ENCODE data around the gene OGFOD1. TPM values are rescaled to one million over a fixed set of nuclear protein-coding genes. Genes with fewer than 3 reads are reported as not detected.

OGFOD1 gene
- total and polyA plus RNA-seq, 10 of the 15 experiments (the other 5 are each of a cell fraction or from before 2014, with no cell fraction given), result 31.4 to 119 (median 51.6) TPM

GRCh38 chr16:56409195-56409594 lies 42.2 kb upstream of the OGFOD1 start:
- H3K36me3 ChIP-seq (ENCODE audit: control insufficient read depth in 2 of 2, insufficient read depth in 2 of 2, low read length in 1 of 2), result peaks cover 7 to 23% of the 10 kb centered on the region in 2 experiments
- BruUV-seq (replicated peaks), result no TSS peak
- ChIA-PET CTCF (interaction anchor here (1.2 to 2.0 kb wide), 3 partner anchors 8 to 18 kb away, joined by 3 to 5 read pairs (median 5); no protein-coding TSS in a partner anchor), RAD21 (ENCODE audit: unreplicated experiment) (no interaction called here), POLR2A (no interaction called here), SMC1A (ENCODE audit: uncharacterized antibody, unreplicated experiment) (interaction anchor here (0.6 to 1.9 kb wide), 4 partner anchors 11 to 977 kb away, joined by 3 to 6 read pairs (median 4); no protein-coding TSS in a partner anchor)
- H3K9me3 ChIP-seq (replicated peaks; ENCODE audit: control insufficient read depth, insufficient read depth, low read length), result no peaks in the 10 kb centered on the region
- H2AFZ ChIP-seq (ENCODE audit: control insufficient read depth, low read depth, low read length), result no peak overlapping the region
- intact Hi-C loops (cut with micrococcal nuclease; ENCODE audit: unreplicated experiment) (no loop called here), in situ Hi-C loops (cut with MboI) (no loop called here)
- H3K4me1 ChIP-seq (ENCODE audit: control insufficient read depth, insufficient read depth, low read length), result no peaks in the 10 kb centered on the region
- H4K20me1 ChIP-seq (ENCODE audit: control insufficient read depth, insufficient read depth), result no peaks in the 10 kb centered on the region
- H3K27ac ChIP-seq (ENCODE audit: control insufficient read depth, insufficient read depth), result no peak overlapping the region
- no peaks in the 10 kb centered on the region; the same call in none of the 2 replicates for H3K79me2 ChIP-seq (ENCODE audit: control insufficient read depth, insufficient read depth, low read length)
- 79% methylated on average over 4 of the region's 4 CpGs for WGBS (ENCODE audit: insufficient coverage, insufficient replicate concordance, low lambda C conversion rate, missing lambda C conversion rate)
- H3K4me2 ChIP-seq (ENCODE audit: control insufficient read depth, insufficient read depth), result no peak overlapping the region
- no peak for DNase-seq (ENCODE audit: low read depth, low spot score)
- H3K9ac ChIP-seq (ENCODE audit: control insufficient read depth, insufficient read depth, low read length), result no peak overlapping the region
- no peak overlapping the region for H3K4me3 ChIP-seq
- no peak for FAIRE-seq
- ATAC-seq, result no peak
- no peaks in the 10 kb centered on the region for H3K27me3 ChIP-seq (replicated peaks in 1 of 2; ENCODE audit: control insufficient read depth in 2 of 2, insufficient read depth in 2 of 2, low read length in 1 of 2)
- TF ChIP-seq MEF2B (IDR thresholded peaks at IDR 0.05; ENCODE audit: partially characterized antibody, poor library complexity, severe bottlenecking), result no peak
- no peak for TF ChIP-seq MEF2A (IDR thresholded peaks at IDR 0.05; ENCODE audit: insufficient read depth, low read depth, low read length)
- TF ChIP-seq CBX5 (IDR thresholded peaks at IDR 0.05; ENCODE audit: low read depth), result no peak
- TF ChIP-seq IRF4 (IDR thresholded peaks at IDR 0.05; ENCODE audit: low read depth, low read length), result no peak
- TF ChIP-seq IKZF1 (conservative IDR thresholded peaks at IDR 0.05), result no peak
- no peak for TF ChIP-seq JUNB (IDR thresholded peaks at IDR 0.05)
- no peak for TF ChIP-seq ZNF207 (IDR thresholded peaks at IDR 0.05; ENCODE audit: borderline replicate concordance)
- TF ChIP-seq ZSCAN29 (IDR thresholded peaks at IDR 0.05), result no peak
- TF ChIP-seq FOXK2 (IDR thresholded peaks at IDR 0.05), result no peak
- no peak for TF ChIP-seq SIN3A (IDR thresholded peaks at IDR 0.05; ENCODE audit: low read depth, low read length)
- no peak for TF ChIP-seq LARP7 (IDR thresholded peaks at IDR 0.05)
- TF ChIP-seq, protein P1, sequence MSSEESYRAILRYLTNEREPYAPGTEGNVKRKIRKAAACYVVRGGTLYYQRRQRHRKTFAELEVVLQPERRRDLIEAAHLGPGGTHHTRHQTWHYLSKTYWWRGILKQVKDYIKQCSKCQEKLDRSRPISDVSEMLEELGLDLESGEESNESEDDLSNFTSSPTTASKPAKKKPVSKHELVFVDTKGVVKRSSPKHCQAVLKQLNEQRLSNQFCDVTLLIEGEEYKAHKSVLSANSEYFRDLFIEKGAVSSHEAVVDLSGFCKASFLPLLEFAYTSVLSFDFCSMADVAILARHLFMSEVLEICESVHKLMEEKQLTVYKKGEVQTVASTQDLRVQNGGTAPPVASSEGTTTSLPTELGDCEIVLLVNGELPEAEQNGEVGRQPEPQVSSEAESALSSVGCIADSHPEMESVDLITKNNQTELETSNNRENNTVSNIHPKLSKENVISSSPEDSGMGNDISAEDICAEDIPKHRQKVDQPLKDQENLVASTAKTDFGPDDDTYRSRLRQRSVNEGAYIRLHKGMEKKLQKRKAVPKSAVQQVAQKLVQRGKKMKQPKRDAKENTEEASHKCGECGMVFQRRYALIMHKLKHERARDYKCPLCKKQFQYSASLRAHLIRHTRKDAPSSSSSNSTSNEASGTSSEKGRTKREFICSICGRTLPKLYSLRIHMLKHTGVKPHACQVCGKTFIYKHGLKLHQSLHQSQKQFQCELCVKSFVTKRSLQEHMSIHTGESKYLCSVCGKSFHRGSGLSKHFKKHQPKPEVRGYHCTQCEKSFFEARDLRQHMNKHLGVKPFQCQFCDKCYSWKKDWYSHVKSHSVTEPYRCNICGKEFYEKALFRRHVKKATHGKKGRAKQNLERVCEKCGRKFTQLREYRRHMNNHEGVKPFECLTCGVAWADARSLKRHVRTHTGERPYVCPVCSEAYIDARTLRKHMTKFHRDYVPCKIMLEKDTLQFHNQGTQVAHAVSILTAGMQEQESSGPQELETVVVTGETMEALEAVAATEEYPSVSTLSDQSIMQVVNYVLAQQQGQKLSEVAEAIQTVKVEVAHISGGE (CRISPR knock-in tag; IDR thresholded peaks at IDR 0.05), result no peak
- no peak for TF ChIP-seq NKRF (conservative IDR thresholded peaks at IDR 0.05)
- TF ChIP-seq, protein P2, sequence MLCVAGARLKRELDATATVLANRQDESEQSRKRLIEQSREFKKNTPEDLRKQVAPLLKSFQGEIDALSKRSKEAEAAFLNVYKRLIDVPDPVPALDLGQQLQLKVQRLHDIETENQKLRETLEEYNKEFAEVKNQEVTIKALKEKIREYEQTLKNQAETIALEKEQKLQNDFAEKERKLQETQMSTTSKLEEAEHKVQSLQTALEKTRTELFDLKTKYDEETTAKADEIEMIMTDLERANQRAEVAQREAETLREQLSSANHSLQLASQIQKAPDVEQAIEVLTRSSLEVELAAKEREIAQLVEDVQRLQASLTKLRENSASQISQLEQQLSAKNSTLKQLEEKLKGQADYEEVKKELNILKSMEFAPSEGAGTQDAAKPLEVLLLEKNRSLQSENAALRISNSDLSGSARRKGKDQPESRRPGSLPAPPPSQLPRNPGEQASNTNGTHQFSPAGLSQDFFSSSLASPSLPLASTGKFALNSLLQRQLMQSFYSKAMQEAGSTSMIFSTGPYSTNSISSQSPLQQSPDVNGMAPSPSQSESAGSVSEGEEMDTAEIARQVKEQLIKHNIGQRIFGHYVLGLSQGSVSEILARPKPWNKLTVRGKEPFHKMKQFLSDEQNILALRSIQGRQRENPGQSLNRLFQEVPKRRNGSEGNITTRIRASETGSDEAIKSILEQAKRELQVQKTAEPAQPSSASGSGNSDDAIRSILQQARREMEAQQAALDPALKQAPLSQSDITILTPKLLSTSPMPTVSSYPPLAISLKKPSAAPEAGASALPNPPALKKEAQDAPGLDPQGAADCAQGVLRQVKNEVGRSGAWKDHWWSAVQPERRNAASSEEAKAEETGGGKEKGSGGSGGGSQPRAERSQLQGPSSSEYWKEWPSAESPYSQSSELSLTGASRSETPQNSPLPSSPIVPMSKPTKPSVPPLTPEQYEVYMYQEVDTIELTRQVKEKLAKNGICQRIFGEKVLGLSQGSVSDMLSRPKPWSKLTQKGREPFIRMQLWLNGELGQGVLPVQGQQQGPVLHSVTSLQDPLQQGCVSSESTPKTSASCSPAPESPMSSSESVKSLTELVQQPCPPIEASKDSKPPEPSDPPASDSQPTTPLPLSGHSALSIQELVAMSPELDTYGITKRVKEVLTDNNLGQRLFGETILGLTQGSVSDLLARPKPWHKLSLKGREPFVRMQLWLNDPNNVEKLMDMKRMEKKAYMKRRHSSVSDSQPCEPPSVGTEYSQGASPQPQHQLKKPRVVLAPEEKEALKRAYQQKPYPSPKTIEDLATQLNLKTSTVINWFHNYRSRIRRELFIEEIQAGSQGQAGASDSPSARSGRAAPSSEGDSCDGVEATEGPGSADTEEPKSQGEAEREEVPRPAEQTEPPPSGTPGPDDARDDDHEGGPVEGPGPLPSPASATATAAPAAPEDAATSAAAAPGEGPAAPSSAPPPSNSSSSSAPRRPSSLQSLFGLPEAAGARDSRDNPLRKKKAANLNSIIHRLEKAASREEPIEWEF (IDR thresholded peaks at IDR 0.05; ENCODE audit: insufficient replicate concordance, low read depth, low read length), result no peak

Data from GM12878 (cell line).